ENCODE results near the gene ADAM12.

DNA sequence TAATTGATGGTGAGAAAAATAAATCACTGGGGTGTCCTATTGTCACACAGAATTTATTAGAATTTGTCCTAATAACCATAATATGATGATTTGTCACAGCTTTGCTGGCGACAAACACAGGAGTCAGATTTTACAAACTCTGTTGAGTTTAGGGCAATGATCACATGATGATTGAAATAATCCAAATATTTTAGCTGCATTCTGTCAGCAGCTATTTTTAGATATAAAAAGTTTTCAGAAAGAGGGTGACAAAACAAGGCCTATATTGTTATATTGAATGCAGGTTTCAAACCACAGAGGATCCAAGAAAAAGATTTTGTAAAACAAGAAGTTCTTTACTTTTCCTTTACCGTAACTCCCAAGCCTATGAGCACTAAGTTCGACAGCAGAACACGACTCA lies 178.8 kb downstream of the ADAM12 start:
- TF ChIP-seq, protein P1, sequence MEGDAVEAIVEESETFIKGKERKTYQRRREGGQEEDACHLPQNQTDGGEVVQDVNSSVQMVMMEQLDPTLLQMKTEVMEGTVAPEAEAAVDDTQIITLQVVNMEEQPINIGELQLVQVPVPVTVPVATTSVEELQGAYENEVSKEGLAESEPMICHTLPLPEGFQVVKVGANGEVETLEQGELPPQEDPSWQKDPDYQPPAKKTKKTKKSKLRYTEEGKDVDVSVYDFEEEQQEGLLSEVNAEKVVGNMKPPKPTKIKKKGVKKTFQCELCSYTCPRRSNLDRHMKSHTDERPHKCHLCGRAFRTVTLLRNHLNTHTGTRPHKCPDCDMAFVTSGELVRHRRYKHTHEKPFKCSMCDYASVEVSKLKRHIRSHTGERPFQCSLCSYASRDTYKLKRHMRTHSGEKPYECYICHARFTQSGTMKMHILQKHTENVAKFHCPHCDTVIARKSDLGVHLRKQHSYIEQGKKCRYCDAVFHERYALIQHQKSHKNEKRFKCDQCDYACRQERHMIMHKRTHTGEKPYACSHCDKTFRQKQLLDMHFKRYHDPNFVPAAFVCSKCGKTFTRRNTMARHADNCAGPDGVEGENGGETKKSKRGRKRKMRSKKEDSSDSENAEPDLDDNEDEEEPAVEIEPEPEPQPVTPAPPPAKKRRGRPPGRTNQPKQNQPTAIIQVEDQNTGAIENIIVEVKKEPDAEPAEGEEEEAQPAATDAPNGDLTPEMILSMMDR (IDR thresholded peaks at IDR 0.05), result no peak
- no peak for TF ChIP-seq EP300 (IDR thresholded peaks at IDR 0.05)
- no peak for TF ChIP-seq POLR2A (IDR thresholded peaks at IDR 0.05)
